ENCODE data around the gene TOMM70.
A peak's percentile ranks its signal among the peaks of the same experiment; 100 is the strongest.
"Not testable (repeated sequence)": the region's sequence is repeated elsewhere in the genome, so short reads cannot be mapped to it uniquely, and the experiment has no call there.

Gene TOMM70

DNA sequence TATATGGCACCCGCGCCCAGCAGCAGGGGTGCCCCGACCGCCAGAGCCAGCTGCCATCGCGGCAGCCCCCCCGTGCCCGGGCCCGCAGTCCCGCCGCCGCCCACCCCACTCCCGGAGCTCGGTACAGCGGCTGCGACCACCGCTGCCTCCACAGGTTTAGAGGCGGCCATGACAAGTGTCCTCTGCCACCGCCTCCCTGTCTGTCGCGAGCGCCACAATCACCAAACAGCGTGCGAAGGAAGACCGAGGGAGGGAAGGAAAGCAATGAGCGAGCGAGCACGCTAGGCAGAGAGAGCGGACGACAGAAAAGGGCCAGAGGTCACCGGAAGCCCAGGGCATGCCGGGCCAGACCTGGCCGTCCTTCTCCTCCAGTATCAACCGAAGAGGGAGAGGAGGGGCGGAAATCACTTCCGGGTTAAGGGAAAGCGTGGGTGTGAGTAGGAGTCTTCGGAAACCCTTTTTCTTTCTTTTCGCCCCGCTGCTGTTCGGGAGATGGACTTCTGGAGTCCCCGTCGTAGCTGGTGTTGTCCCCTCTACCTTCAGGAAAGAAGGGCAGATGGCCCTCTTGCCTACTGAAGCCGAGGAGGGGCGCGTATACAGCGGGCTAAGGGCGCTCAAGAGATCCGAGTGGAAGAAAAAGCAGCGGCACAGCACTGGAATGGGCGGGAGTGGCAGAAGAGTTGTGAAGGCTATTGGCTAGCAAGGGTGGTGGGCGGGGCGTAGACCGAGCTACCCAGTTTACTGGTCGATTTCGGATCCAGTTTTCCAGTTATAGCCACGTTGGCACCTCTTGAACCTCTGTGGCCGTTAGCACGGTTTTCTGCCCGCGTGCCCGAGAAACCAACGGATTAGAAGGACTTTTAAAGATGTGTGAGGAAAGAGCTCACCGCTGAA, at the start of gene TOMM70, which contains the start of gene LNP1:
TOMM70 (minus strand) TSS at position 310 of the 894 bp plus-strand sequence; CDS start at position 170, 140 bp downstream.
LNP1 (plus strand) TSS at position 760 of the 894 bp plus-strand sequence. CDS start 28,191 bp downstream, outside the sequence.
- peak; percentile 97 for DNase-seq (ENCODE audit: low spot score)

DNA sequence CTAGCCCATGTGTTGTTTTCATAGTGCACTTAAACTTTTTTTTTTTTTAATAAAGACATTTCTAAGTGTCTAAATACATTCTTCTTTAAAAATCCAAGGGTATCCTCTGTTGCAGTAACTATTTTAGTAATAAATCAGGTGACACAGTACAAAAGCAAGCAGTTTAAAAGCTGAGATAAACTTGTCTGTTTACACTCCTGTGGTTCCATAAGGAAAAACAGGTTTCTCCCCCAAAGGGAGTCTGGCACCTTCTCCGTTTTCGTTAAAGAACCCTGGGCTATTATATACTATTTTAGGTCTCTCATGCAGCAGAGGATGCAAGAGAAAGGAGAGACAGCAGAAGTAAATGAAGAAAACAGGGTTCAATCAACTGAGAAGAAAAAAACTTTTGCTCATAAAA, 48.3 kb upstream of the TOMM70 start:
- no peak for DNase-seq (ENCODE audit: low spot score)

DNA sequence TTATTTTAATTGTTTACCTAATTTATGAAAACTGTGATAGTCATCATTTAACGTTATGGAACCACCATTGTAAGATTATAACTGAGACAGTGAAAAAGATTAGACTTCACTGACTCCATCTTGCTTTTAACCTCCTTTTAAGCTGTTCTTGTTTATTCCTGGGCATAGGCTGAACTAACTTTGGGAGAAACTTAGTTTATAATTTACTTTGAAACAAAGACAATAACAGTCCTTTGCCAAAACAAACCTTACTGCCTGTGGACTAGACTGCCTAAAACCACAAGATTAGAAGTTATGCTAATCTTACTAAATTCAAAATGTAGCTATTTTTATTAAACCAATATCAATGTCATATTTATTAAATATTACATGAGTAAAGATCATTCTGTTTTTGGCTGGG, 47.2 kb upstream of the TOMM70 start:
- no peak for DNase-seq (ENCODE audit: low spot score)

DNA sequence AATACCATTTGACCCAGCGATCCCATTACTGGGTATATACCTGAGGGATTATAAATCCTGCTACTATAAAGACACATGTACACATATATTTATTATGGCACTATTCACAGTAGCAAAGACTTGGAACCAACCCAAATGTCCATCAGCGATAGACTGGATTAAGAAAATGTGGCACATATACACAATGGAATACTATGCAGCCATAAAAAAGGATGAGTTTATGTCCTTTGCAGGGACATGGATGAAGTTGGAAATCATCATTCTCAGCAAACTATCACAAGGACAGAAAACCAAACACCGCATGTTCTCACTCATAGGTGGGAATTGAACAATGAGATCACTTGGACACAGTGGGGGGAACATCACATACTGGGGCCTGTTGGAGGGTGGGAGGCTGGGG, 46.2 kb upstream of the TOMM70 start:
- not testable (repeated sequence) for DNase-seq (ENCODE audit: low spot score)

DNA sequence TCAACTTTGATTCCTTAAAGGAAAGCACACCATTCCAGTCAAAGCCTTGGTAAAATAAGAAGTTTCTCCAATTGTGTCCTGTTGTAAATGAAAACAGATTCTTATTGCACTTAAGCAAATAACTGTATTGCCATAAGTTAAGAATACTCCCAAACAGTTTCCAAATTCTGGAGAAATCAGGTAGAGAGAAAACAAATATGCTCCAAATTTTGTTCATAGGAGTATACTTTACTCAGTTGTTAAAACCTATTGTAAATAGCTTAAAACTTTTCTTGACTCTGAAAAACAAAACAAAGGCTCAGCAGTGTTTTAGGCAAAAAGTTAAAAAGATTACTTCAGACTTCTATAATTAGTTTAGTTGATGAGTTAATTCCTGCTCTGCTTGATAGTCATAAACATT, 42.8 kb upstream of the TOMM70 start:
- no peak for DNase-seq (ENCODE audit: low spot score)

DNA sequence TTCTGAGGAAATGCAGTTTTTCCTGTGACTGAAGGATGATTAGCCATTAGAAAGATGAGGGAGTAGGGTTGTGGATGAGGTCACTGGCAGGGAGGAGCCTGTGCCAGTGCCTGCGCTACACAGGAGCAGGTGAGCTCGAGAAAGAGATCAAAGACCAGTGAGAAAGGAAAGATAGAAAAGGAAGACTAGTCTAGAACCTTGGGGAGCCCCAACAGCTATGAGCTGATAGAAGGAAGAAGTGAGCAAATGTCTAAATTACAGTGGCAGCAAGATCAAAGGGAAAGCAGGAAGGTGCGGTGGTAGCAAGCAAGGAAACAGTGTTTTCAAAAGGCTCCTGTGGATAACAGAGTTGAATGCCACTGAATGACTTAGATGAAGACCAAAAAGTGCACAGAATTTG, 40.0 kb upstream of the TOMM70 start:
- DNase-seq (ENCODE audit: low spot score), result no peak

DNA sequence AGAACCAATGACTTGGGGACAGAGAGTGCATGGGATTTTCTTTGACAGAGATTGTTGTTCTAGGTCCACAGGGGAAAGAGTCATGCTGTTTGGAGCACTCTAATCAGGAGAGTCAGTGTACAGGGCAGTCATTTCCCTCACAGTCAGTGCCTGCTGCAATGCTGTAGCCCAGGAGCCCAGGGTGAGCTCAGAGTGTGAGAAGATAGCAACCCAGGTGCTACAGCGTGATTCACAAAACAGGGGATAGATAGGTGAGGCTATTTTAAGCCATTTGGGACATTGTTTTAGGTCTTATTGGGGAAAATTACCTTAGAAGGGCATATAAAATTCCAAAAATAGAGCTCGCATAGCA, 37.7 kb upstream of the TOMM70 start:
- no peak for DNase-seq (ENCODE audit: low spot score)

DNA sequence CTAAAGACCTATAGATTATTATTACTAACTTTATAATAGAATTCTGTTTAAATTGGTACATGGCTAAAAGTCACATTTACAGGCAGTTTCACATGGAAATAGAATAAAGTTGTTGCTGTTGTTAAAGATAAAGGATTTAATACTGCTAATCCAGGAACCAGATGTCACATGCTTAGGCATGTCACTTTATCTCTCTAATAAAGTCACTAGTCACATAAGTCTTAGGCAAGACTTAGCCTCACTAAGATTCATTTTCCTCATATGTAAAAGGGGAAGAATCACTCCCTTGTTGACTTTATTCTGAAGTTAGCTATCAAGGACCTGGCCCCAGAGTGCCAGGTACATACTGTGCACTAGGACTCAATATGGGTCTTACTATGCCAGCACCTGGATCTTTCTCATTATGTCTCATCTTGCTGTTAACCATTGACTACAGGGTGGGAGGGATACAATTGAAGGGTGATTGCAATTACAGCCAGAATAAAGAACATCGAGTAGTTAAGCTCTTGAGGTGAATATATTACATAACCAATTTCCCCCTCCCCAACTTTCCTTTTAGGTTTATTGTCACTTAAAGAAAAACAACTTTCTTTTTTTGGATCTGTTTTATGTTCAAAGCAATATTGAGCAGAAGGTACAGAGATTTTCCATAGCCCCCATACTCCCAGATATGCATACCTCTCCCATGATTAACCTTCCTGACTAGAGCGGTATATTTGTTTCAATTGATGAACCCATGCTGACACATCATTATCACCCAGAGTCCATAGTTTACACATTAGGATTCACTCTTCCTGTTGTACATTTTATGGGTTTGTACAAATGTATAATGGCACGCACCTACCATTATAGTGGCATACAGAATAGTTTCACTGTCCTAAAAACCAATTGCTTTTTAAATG, 37.1 kb upstream of the TOMM70 start:
- DNase-seq (ENCODE audit: low spot score), result no peak

DNA sequence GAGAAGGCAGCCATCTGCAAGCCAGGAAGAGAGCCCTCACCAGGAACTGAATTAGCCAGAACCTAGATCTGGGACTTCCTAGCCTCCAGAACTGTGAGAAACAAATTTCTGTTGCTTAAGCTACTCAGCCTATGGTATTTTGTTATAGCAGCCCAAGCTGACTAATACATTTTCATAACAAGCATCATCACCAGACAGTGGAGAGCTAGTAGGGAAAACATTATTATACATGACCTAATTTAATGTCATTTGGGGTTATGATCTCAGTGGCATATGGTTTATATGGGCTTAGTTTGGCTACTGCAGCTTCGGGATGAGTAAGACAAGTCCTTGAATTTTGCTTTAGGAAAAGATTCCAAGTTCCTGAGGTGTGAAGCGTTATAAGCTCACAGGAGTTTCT, 36.1 kb upstream of the TOMM70 start:
- no peak for DNase-seq (ENCODE audit: low spot score)

DNA sequence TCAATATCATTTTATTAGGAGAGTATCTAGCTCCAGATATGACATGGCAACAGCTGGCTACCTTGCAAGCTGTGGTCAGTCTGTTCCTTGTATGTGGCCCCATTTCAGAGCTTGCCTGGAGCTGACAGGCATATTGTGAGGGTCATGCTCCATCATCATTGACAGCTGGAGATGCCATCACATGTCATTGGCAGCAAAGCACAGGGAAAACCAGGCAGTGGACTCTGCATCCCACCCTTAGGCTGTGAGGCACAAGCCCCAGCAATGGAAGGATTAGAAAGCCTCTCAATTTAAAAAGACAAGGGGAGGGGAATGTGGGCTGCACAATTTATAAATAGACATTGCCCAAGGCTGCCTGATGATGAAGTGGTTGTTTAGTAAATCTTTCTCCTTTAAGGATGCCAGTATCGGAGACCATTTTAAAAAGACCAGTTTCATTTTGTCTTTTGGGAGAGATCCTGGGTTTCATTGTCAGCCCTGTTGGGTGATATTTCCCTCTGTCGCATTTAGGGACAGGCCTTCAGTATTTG, 28.4 kb upstream of the TOMM70 start:
- no peak for DNase-seq (ENCODE audit: low spot score)

DNA sequence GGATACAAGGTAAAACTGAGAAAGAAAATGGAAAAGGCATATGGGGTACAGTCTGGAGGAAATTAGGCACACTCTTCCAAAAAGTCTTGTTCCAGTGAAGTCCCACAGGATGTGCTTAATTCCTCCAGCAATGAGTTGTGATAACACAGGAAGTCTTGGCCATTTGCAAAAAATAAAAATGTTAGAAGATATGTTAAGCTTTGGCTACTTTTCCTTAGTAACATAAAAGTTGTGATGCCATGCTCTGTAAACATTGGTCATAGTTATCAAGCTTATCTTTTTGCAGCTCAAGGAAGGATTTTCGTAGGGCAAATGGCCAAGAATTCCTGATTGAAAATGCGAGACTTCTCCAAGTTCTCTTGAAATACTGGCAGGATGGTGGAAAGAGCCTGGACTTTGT, 26.8 kb upstream of the TOMM70 start:
- no peak for DNase-seq (ENCODE audit: low spot score)

DNA sequence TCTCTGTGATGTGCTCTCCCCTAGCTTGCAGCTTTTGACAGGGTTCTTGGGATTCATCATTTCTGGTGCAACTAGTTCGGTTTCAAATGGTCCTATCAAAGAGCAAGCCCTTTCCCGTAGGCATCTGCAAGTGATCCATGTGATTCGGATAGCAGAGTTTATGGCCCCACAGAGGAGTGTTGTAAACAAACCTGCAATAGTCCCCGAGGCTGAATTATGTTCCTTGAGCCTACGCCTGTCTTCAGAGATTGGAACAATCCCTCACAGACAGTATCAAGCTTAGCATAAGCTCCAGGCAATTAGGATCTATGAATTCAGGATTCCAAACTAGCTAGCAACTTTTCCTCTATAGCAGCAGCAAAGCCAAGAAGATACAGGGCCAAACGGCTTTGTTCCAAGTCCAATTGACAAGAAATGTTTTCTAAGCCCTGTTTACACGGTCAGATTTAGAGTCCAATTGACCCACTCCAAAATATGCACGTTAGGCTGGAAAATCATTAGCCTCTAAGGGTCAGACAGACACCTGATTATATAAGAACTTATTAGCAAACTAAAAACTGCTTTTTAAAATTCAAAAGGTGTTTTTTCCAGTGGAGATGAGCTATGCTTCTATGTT, 25.3 kb upstream of the TOMM70 start:
- DNase-seq (ENCODE audit: low spot score), result no peak

DNA sequence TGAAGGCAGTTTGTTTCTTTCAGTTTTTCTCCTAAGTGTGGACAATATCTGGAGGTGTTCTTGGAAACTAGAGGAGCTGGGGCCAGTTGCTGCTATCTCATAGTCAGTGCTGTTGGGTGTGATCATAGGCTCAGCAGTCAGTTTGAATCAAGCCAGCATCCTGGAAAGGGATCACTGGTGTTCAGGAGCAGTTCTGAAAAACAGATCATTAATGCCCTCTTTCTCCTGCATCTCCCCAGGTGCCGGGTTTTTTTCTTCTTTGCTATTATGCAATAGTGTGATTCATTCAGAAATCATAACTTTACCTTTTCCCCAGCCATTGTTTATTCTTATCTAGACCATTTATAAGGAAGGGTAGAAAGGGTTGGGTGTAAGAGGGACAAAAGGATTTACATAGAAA, 24.4 kb upstream of the TOMM70 start:
- no peak for DNase-seq (ENCODE audit: low spot score)

DNA sequence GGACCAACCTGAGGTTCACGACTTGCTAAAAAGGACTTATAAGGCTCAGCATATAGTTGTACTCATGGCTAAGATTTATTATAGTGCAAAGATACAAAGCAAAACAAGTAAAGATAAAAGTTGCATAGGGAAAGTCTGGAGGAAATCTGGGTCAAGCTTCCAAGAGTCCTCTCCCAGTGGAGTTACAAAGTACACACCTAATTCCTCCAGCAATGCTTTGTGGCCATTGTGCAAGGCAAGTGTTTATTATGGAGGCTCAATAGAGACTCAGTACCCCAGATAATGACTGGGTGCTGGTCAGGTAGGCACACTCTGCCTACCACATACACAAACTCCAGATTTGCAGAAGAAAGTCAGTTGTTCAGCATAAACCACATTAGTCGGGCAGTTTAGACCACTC, 23.4 kb upstream of the TOMM70 start:
- no peak for DNase-seq (ENCODE audit: low spot score)

DNA sequence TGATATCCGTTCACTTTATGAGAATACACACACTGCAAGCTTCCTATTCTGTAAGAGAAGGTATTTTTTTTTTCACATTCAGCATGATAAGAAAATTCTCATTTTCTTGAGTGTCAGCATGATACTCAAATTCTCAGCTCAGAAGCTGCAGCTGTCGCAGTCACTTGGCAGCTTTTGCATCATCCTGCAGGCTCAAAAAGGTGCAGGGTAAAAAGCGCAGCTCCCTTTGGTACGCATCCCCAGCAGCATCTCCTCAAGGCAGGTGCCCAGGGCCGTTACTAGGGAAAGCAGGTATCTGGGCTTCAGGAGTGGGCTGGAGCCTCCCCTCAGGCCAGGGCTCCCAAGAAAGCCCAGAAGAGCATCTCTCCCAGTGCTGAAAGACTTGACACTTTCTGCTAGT, 22.7 kb upstream of the TOMM70 start:
- DNase-seq (ENCODE audit: low spot score), result no peak

DNA sequence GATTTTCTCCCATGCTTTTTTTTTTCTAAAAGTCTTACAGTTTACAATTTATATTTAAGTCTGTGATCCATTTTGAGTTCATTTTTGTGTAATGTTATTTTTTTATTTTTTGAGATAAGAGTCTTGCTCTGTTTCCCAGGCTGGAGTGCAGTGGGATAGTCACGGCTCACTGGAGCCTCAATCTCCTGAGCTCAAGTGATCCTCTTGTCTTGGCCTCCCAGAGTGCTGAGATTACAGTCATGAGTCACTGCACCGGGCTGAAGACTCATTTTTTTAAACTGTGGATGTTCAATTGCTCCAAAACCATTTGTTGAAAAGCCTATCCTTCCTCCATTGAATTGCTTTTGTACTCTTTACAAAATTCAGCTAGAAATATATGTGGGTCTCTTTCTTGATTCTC, 20.0 kb upstream of the TOMM70 start:
- DNase-seq (ENCODE audit: low spot score), result no peak

DNA sequence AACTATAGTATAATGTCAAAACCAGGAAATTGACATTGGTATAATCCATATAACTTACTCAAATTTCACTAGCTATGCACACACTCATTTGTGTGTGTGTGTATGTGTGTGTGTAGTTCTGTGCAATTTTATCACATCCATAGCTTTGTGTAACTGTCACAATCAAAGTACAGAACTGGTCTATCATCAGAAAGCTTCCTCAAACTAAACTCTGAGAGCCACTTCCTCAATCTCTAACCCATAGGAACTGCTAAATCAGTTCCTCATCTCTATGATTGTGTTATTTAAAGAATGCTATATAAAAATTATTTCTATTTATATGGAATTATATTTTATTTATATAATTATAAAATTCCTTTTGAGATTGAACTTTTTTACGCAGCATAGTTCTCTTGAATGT, 18.5 kb upstream of the TOMM70 start:
- no peak for DNase-seq (ENCODE audit: low spot score)

DNA sequence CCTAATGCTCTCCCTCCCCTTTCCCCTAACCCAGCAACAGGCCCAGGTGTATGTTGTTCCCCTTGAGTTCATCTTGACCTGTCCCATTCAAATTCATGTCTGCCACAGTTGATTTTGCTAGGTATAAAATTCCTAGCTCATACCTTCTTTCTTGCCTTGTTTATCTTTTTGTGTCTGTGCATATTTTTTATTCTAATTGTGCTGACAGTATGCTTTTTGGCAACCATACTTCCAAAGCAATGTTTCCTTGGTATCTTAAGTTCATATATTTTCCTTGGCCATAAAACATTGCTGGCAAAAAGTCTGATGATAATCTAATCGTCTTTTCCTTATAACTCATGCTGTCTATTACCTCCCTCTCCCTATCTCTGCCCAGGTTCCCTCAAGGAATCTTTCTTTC, 16.0 kb upstream of the TOMM70 start:
- DNase-seq (ENCODE audit: low spot score), result no peak

DNA sequence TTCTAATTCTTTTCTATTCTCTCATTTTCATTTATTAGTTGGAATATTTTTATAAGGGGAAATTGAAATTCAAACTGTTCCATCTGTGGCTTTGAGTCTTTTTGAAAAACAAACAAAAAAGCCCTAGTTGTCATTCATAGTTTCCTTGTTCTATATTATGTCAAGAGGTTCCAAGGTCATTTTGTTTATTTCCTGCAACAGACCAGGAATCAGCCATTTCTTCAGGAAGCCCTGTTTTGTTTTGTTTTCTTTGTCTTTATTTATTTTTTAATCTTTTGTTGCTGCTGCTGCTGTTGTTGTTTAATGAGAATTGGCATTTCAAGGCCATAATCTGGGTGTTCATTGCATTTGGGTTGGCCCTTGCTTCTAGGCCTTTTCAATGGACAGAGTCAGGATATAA, 15.3 kb upstream of the TOMM70 start:
- DNase-seq (ENCODE audit: low spot score), result no peak

DNA sequence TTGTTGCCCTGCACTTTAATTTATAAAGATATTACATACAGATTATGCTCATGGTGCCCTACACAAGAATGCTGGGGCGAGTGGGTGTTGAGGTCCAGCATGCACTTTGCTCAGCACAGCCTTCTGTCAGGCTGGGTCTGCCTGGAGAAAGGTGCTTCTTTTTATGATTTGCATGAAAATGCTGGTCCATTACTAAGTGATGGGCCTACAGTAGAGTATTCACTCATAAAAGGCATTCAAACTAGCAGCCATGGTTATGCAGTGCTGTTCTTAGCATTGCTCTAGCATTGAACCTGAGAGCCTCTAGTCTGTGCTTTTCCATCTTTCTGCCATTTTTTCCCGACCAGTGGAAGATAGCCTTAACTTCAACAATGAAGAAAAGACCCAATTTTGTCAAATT, 12.7 kb upstream of the TOMM70 start:
- no peak for DNase-seq (ENCODE audit: low spot score)

DNA sequence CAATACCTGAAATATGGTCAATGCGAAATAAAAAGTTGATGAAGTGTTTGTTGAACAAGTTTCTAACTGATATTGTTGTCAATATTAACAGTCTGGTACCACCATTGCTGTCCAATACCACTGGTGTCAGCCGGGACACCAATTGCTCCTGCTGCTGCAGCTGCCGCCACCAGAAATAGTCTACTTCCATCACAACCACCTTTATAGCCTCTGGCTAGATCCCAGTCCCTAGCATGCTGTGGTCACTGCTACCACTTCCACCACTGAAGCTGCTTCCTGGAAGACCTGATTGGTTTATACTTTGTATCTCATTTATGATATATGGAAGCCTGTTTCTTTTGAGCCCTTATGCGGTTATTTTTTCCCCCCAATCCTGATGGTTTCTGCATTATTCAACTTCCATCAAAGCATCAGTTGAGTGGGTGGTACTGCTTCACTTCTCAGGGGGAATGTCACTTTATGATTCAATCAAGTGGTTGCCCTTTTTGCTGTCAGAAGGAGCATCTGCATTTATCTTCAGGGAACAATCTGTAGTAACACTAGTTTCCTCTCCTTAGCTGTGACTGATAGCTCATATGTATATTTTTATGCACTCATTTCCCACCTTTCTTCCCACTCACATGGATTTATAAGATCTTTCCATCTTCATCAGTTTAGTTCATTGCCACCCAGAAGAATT, 12.2 kb upstream of the TOMM70 start:
- DNase-seq (ENCODE audit: low spot score), result no peak
